Cerebellar nuclear complex (tissue), 1 donor: ENCODE measurements around the gene MAPK14.
"Not testable (repeated sequence)": the region's sequence is repeated elsewhere in the genome, so short reads cannot be mapped to it uniquely, and the experiment has no call there.

Experiments
- DNase-seq, 2 experiments: peaks; one replicate each; lab custom pipeline; 2025; lab: John Stamatoyannopoulos, UW

MAPK14 gene

GRCh38 chr6:36069573-36069972, 42.0 kb downstream of the MAPK14 start:
- no peak for DNase-seq

- DNase-seq = no peak
These were observed 42.6 kb downstream of the MAPK14 start for GRCh38 chr6:36070252-36070651.

- DNase-seq = no peak
These were observed 43.7 kb downstream of the MAPK14 start for GRCh38 chr6:36071281-36071680.

GRCh38 chr6:36071714-36072113, 44.1 kb downstream of the MAPK14 start:
- no peak for DNase-seq

GRCh38 chr6:36072681-36073080, 45.1 kb downstream of the MAPK14 start:
- DNase-seq = no peak

- no peak for DNase-seq
These were observed 46.0 kb downstream of the MAPK14 start for GRCh38 chr6:36073587-36073986.

GRCh38 chr6:36075656-36076055, 48.0 kb downstream of the MAPK14 start:
- peak in 1 of 2 experiments; percentile 12 for DNase-seq

- DNase-seq = no peak
These were observed 48.8 kb downstream of the MAPK14 start for GRCh38 chr6:36076178-36077063.

- DNase-seq = no peak
These were observed 50.6 kb downstream of the MAPK14 start for GRCh38 chr6:36078159-36078558.

- no peak for DNase-seq
These were observed 52.0 kb downstream of the MAPK14 start for GRCh38 chr6:36079601-36080000.

GRCh38 chr6:36082318-36082717, 54.7 kb downstream of the MAPK14 start:
- no peak for DNase-seq

GRCh38 chr6:36083446-36083845, 55.8 kb downstream of the MAPK14 start:
- DNase-seq = no peak

- not testable (repeated sequence) for DNase-seq
These were observed 60.6 kb downstream of the MAPK14 start for GRCh38 chr6:36088204-36088603.

- DNase-seq = no peak
These were observed 61.4 kb downstream of the MAPK14 start for GRCh38 chr6:36089048-36089447.

- no peak for DNase-seq
These were observed 66.6 kb downstream of the MAPK14 start for GRCh38 chr6:36094238-36094637.

- DNase-seq = peak in 1 of 2 experiments; percentile 15
These were observed 67.3 kb downstream of the MAPK14 start for GRCh38 chr6:36094753-36095496.

GRCh38 chr6:36095497-36096391, 68.1 kb downstream of the MAPK14 start:
- no peak for DNase-seq

GRCh38 chr6:36098253-36098919, 70.8 kb downstream of the MAPK14 start:
- DNase-seq = no peak

GRCh38 chr6:36098920-36099647, 71.5 kb downstream of the MAPK14 start:
- no peak for DNase-seq

- DNase-seq = no peak
These were observed 72.4 kb downstream of the MAPK14 start for GRCh38 chr6:36099869-36100483.
